Memory B cell (primary cell): ENCODE measurements around the gene ABCC9.

ENCODE experiments used
- ATAC-seq: fragments of 150-1000 bp; cut with Tn5 transposase; 2 replicates; pipeline ENCODE4 v1.10.0; 2021; ENCODE audit warnings: low read depth, mild to moderate bottlenecking, moderate library complexity
- DNase-seq, 2 donors: peaks; one replicate each; pipeline ENCODE4 v3.0.0; 2022; ENCODE audit warnings: low spot score in 2 of 2
- H3K27ac Mint-ChIP-seq: one replicate; pipeline ENCODE4 v1.8.0; 2022; ENCODE audit warnings: mild to moderate bottlenecking, moderate library complexity, mixed read lengths
- H3K27me3 Mint-ChIP-seq: one replicate; pipeline ENCODE4 v1.8.0; 2022; ENCODE audit warnings: mixed read lengths
- H3K36me3 Mint-ChIP-seq: one replicate; pipeline ENCODE4 v1.8.0; 2022; ENCODE audit warnings: mild to moderate bottlenecking, mixed read lengths
- H3K4me1 Mint-ChIP-seq: one replicate; pipeline ENCODE4 v1.8.0; 2022; ENCODE audit warnings: mixed read lengths
- H3K4me3 Mint-ChIP-seq: one replicate; pipeline ENCODE4 v1.8.0; 2022; ENCODE audit warnings: mild to moderate bottlenecking, moderate library complexity, mixed read lengths
- H3K9me3 Mint-ChIP-seq: one replicate; pipeline ENCODE4 v1.8.0; 2022; ENCODE audit warnings: mixed read lengths

Gene ABCC9

GRCh38 chr12:21828779-21829178, 112.4 kb downstream of the ABCC9 start:
- Mint-ChIP-seq H3K36me3 (no peaks in the 10 kb centered on the region), H3K4me1 (no peaks in the 10 kb centered on the region), H3K4me3 (no peak overlapping the region), H3K9me3 (peaks cover 3% of the 10 kb centered on the region), H3K27ac (no peak overlapping the region), H3K27me3 (peaks cover 2% of the 10 kb centered on the region)
- ATAC-seq: no peak
- no peak for DNase-seq

- Mint-ChIP-seq H3K4me1 (no peaks in the 10 kb centered on the region), H3K4me3 (no peak overlapping the region), H3K9me3 (peaks cover 3% of the 10 kb centered on the region), H3K27me3 (peaks cover 2% of the 10 kb centered on the region), H3K36me3 (no peaks in the 10 kb centered on the region), H3K27ac (no peak overlapping the region)
- ATAC-seq (no peak), DNase-seq (no peak)
These were observed 113.0 kb downstream of the ABCC9 start for GRCh38 chr12:21828136-21828775.

- Mint-ChIP-seq H3K36me3 (no peaks in the 10 kb centered on the region), H3K4me1 (no peaks in the 10 kb centered on the region), H3K4me3 (no peak overlapping the region), H3K27me3 (peaks cover 2% of the 10 kb centered on the region), H3K27ac (no peak overlapping the region), H3K9me3 (peaks cover 3% of the 10 kb centered on the region)
- ATAC-seq (no peak), DNase-seq (no peak)
These were observed 114.1 kb downstream of the ABCC9 start for GRCh38 chr12:21827083-21827482.

GRCh38 chr12:21826618-21826910, 114.7 kb downstream of the ABCC9 start:
- no peaks in the 10 kb centered on the region for H3K4me1 Mint-ChIP-seq
- H3K27ac Mint-ChIP-seq: no peak overlapping the region
- H3K9me3 Mint-ChIP-seq: peaks cover 3% of the 10 kb centered on the region
- ATAC-seq (no peak), DNase-seq (no peak)
- H3K4me3 Mint-ChIP-seq: no peak overlapping the region
- H3K27me3 Mint-ChIP-seq: peaks cover 2% of the 10 kb centered on the region
- H3K36me3 Mint-ChIP-seq: no peaks in the 10 kb centered on the region

GRCh38 chr12:21825886-21826617, 115.2 kb downstream of the ABCC9 start:
- Mint-ChIP-seq H3K36me3 (no peaks in the 10 kb centered on the region), H3K4me1 (no peaks in the 10 kb centered on the region), H3K4me3 (no peak overlapping the region), H3K9me3 (no peaks in the 10 kb centered on the region), H3K27ac (no peak overlapping the region), H3K27me3 (no peaks in the 10 kb centered on the region)
- ATAC-seq: no peak
- no peak for DNase-seq

GRCh38 chr12:21823581-21823980, 117.6 kb downstream of the ABCC9 start:
- Mint-ChIP-seq H3K9me3 (no peaks in the 10 kb centered on the region), H3K4me1 (no peaks in the 10 kb centered on the region), H3K27me3 (no peaks in the 10 kb centered on the region), H3K4me3 (no peak overlapping the region), H3K36me3 (no peaks in the 10 kb centered on the region), H3K27ac (no peak overlapping the region)
- DNase-seq (no peak), ATAC-seq (no peak)

GRCh38 chr12:21819678-21820077, 121.5 kb downstream of the ABCC9 start:
- no peak for DNase-seq
- no peaks in the 10 kb centered on the region for H3K36me3 Mint-ChIP-seq
- H3K27me3 Mint-ChIP-seq: no peaks in the 10 kb centered on the region
- H3K4me3 Mint-ChIP-seq: no peak overlapping the region
- no peak overlapping the region for H3K27ac Mint-ChIP-seq
- no peaks in the 10 kb centered on the region for H3K9me3 Mint-ChIP-seq
- no peak for ATAC-seq
- H3K4me1 Mint-ChIP-seq: no peaks in the 10 kb centered on the region

GRCh38 chr12:21819236-21819635, 122.0 kb downstream of the ABCC9 start:
- no peaks in the 10 kb centered on the region for H3K27me3 Mint-ChIP-seq
- H3K4me3 Mint-ChIP-seq: no peak overlapping the region
- H3K4me1 Mint-ChIP-seq: no peaks in the 10 kb centered on the region
- H3K27ac Mint-ChIP-seq: no peak overlapping the region
- no peaks in the 10 kb centered on the region for H3K9me3 Mint-ChIP-seq
- no peak for ATAC-seq
- no peak for DNase-seq
- no peaks in the 10 kb centered on the region for H3K36me3 Mint-ChIP-seq

- DNase-seq (no peak), ATAC-seq (no peak)
- Mint-ChIP-seq H3K4me3 (no peak overlapping the region), H3K27ac (no peak overlapping the region), H3K36me3 (no peaks in the 10 kb centered on the region), H3K27me3 (no peaks in the 10 kb centered on the region), H3K9me3 (no peaks in the 10 kb centered on the region), H3K4me1 (no peaks in the 10 kb centered on the region)
These were observed 122.6 kb downstream of the ABCC9 start for GRCh38 chr12:21818627-21819026.

GRCh38 chr12:21815306-21816062, 125.7 kb downstream of the ABCC9 start:
- Mint-ChIP-seq H3K4me1 (no peaks in the 10 kb centered on the region), H3K36me3 (no peaks in the 10 kb centered on the region), H3K27me3 (no peaks in the 10 kb centered on the region), H3K9me3 (no peaks in the 10 kb centered on the region), H3K4me3 (no peak overlapping the region), H3K27ac (no peak overlapping the region)
- ATAC-seq: no peak
- DNase-seq: no peak

GRCh38 chr12:21814814-21815213, 126.4 kb downstream of the ABCC9 start:
- H3K27ac Mint-ChIP-seq: no peak overlapping the region
- no peak for ATAC-seq
- no peaks in the 10 kb centered on the region for H3K36me3 Mint-ChIP-seq
- peaks cover 2% of the 10 kb centered on the region for H3K9me3 Mint-ChIP-seq
- no peaks in the 10 kb centered on the region for H3K27me3 Mint-ChIP-seq
- H3K4me1 Mint-ChIP-seq: no peaks in the 10 kb centered on the region
- no peak for DNase-seq
- no peak overlapping the region for H3K4me3 Mint-ChIP-seq

GRCh38 chr12:21814327-21814726, 126.9 kb downstream of the ABCC9 start:
- Mint-ChIP-seq H3K4me1 (no peaks in the 10 kb centered on the region), H3K27ac (no peak overlapping the region), H3K9me3 (peaks cover 3% of the 10 kb centered on the region), H3K36me3 (no peaks in the 10 kb centered on the region), H3K27me3 (no peaks in the 10 kb centered on the region), H3K4me3 (no peak overlapping the region)
- ATAC-seq (no peak), DNase-seq (no peak)

GRCh38 chr12:21813751-21814150, 127.5 kb downstream of the ABCC9 start:
- Mint-ChIP-seq H3K4me3 (no peak overlapping the region), H3K27ac (no peak overlapping the region), H3K27me3 (no peaks in the 10 kb centered on the region), H3K4me1 (no peaks in the 10 kb centered on the region), H3K36me3 (no peaks in the 10 kb centered on the region), H3K9me3 (peaks cover 4% of the 10 kb centered on the region)
- no peak for ATAC-seq
- no peak for DNase-seq

- Mint-ChIP-seq H3K36me3 (no peaks in the 10 kb centered on the region), H3K4me1 (no peaks in the 10 kb centered on the region), H3K27ac (no peak overlapping the region), H3K9me3 (peaks cover 4% of the 10 kb centered on the region), H3K4me3 (no peak overlapping the region), H3K27me3 (no peaks in the 10 kb centered on the region)
- DNase-seq: no peak
- ATAC-seq: no peak
These were observed 128.1 kb downstream of the ABCC9 start for GRCh38 chr12:21813125-21813524.
